KMS-11 (cell line): ENCODE results near the gene CORO2B.

Experiments used
- H2AFZ ChIP-seq: fragments of 200-600 bp; sonication (generic); 2 replicates; pipeline ENCODE4 v1.6.1; 2016; ENCODE audit warnings: antibody characterized with exemption, mixed run types, low read depth
- H3K27ac ChIP-seq: fragments of 200-600 bp; sonication (generic); 2 replicates; pipeline ENCODE4 v1.6.1; 2016; ENCODE audit warnings: mild to moderate bottlenecking, mixed run types
- H3K27me3 ChIP-seq: fragments of 200-600 bp; sonication (generic); 2 replicates; pipeline ENCODE4 v1.6.1; 2017; ENCODE audit warnings: mild to moderate bottlenecking, low read depth, mixed run types, moderate library complexity; ENCODE audit not compliant: insufficient read depth
- H3K36me3 ChIP-seq: fragments of 200-600 bp; sonication (generic); 2 replicates; pipeline ENCODE4 v1.6.1; 2017; ENCODE audit warnings: mild to moderate bottlenecking, mixed run types; ENCODE audit not compliant: insufficient read depth
- H3K4me1 ChIP-seq: fragments of 200-600 bp; sonication (generic); 2 replicates; pipeline ENCODE4 v1.6.1; 2016; ENCODE audit warnings: mild to moderate bottlenecking, low read depth, mixed run types; ENCODE audit not compliant: poor library complexity, severe bottlenecking
- H3K4me2 ChIP-seq: fragments of 200-600 bp; sonication (generic); 2 replicates; pipeline ENCODE4 v1.7.0; 2016; ENCODE audit warnings: mild to moderate bottlenecking, mixed run types
- H3K4me3 ChIP-seq: fragments of 200-600 bp; sonication (generic); IDR thresholded peaks from 2 replicates; pipeline ENCODE4 v1.6.1; 2017; ENCODE audit warnings: low read depth, low read length, mixed read lengths; ENCODE audit not compliant: insufficient read depth
- H3K79me2 ChIP-seq: fragments of 200-600 bp; sonication (generic); 2 replicates; pipeline ENCODE4 v1.6.1; 2016; ENCODE audit warnings: low read depth, mixed run types; ENCODE audit not compliant: insufficient read depth
- H3K9ac ChIP-seq: fragments of 200-600 bp; sonication (generic); 2 replicates; pipeline ENCODE4 v1.6.1; 2016; ENCODE audit warnings: mild to moderate bottlenecking, mixed run types
- H4K20me1 ChIP-seq: fragments of 200-600 bp; sonication (generic); 2 replicates; pipeline ENCODE4 v1.6.1; 2016; ENCODE audit warnings: mild to moderate bottlenecking, mixed run types; ENCODE audit not compliant: insufficient read depth
- TF ChIP-seq, protein P1 (sequence below): fragments of 200-600 bp; sonication (generic); conservative IDR thresholded peaks from 2 replicates; pipeline ENCODE4 v1.6.1; 2017; ENCODE audit warnings: low read depth, mild to moderate bottlenecking, antibody characterized with exemption, low read length, moderate library complexity, mixed read lengths

CORO2B gene

GRCh38 chr15:68656438-68656739 is 77.6 kb downstream of the CORO2B start:
- TF ChIP-seq, protein P1, sequence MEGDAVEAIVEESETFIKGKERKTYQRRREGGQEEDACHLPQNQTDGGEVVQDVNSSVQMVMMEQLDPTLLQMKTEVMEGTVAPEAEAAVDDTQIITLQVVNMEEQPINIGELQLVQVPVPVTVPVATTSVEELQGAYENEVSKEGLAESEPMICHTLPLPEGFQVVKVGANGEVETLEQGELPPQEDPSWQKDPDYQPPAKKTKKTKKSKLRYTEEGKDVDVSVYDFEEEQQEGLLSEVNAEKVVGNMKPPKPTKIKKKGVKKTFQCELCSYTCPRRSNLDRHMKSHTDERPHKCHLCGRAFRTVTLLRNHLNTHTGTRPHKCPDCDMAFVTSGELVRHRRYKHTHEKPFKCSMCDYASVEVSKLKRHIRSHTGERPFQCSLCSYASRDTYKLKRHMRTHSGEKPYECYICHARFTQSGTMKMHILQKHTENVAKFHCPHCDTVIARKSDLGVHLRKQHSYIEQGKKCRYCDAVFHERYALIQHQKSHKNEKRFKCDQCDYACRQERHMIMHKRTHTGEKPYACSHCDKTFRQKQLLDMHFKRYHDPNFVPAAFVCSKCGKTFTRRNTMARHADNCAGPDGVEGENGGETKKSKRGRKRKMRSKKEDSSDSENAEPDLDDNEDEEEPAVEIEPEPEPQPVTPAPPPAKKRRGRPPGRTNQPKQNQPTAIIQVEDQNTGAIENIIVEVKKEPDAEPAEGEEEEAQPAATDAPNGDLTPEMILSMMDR = no peak
- Histone ChIP-seq H4K20me1 (no peaks in the 10 kb centered on the region), H3K27ac (no peak overlapping the region), H3K9ac (no peak overlapping the region), H3K36me3 (no peaks in the 10 kb centered on the region), H3K27me3 (no peaks in the 10 kb centered on the region), H3K4me2 (no peak overlapping the region), H3K4me3 (no peak overlapping the region), H3K79me2 (no peaks in the 10 kb centered on the region), H2AFZ (no peak overlapping the region), H3K4me1 (no peaks in the 10 kb centered on the region)

GRCh38 chr15:68658151-68658550 is 79.4 kb downstream of the CORO2B start:
- Histone ChIP-seq H3K36me3 (no peaks in the 10 kb centered on the region), H3K9ac (no peak overlapping the region), H3K27ac (no peak overlapping the region), H3K4me3 (no peak overlapping the region), H3K79me2 (no peaks in the 10 kb centered on the region), H3K27me3 (no peaks in the 10 kb centered on the region), H3K4me2 (no peak overlapping the region), H2AFZ (no peak overlapping the region), H4K20me1 (no peaks in the 10 kb centered on the region), H3K4me1 (no peaks in the 10 kb centered on the region)
- TF ChIP-seq, protein P1 = no peak

- TF ChIP-seq, protein P1 = no peak
- Histone ChIP-seq H3K27ac (no peak overlapping the region), H3K9ac (no peak overlapping the region), H4K20me1 (no peaks in the 10 kb centered on the region), H3K27me3 (no peaks in the 10 kb centered on the region), H3K4me1 (no peaks in the 10 kb centered on the region), H3K4me3 (no peak overlapping the region), H3K4me2 (no peak overlapping the region), H3K36me3 (no peaks in the 10 kb centered on the region), H2AFZ (no peak overlapping the region), H3K79me2 (no peaks in the 10 kb centered on the region)
Observed at GRCh38 chr15:68658641-68659358, 80.0 kb downstream of the CORO2B start.

DNA sequence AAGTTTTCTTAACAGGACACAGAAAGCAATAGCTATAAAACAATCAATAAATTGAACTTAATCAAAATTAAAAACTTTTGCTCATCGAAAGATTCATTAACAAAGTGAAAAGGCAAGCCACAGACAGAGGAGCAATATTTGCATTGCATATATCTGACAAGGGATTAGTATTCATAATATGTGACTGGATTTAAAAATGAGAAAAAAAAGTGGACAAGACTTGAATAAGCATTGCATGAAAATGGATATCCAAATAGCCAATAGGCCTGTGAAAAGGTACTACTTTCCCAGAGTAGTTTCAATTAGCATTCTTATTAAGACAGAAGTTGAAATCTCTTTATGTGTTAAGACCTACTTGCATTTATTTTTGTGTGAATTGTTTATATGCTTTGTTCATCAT is 84.7 kb downstream of the CORO2B start:
- no peaks in the 10 kb centered on the region for H3K4me1 ChIP-seq
- no peaks in the 10 kb centered on the region for H3K79me2 ChIP-seq
- no peaks in the 10 kb centered on the region for H3K27me3 ChIP-seq
- H3K36me3 ChIP-seq = no peaks in the 10 kb centered on the region
- no peak overlapping the region for H3K27ac ChIP-seq
- H3K9ac ChIP-seq = no peak overlapping the region
- H3K4me3 ChIP-seq = no peak overlapping the region
- H3K4me2 ChIP-seq = no peak overlapping the region
- H4K20me1 ChIP-seq = no peaks in the 10 kb centered on the region
- TF ChIP-seq, protein P1 = no peak
- H2AFZ ChIP-seq = no peak overlapping the region
